Panc1 (cell line): ENCODE results near the gene FKBP2.

Experiments
- CTCF ChIP-seq: fragments of 450-650 bp; IDR thresholded peaks from 2 replicates; pipeline ENCODE4 v1.5.1; 2017; ENCODE audit warnings: mild to moderate bottlenecking
- POLR2AphosphoS5 ChIP-seq: IDR thresholded peaks from 2 replicates; pipeline ENCODE4 v1.6.1; 2012; ENCODE audit warnings: mild to moderate bottlenecking, low read depth, low read length, moderate library complexity
- REST ChIP-seq, 2 experiments: IDR thresholded peaks; 2 replicates each; pipeline ENCODE4 v1.6.1; 2011 to 2012; ENCODE audit warnings: low read depth in 2 of 2, control low read depth in 1 of 2, low read length in 1 of 2, mild to moderate bottlenecking in 1 of 2, moderate library complexity in 1 of 2; ENCODE audit not compliant: insufficient read depth in 1 of 2
- SIN3A ChIP-seq: IDR thresholded peaks from 2 replicates; pipeline ENCODE4 v1.6.1; 2012; ENCODE audit warnings: low read depth, mild to moderate bottlenecking, low read length, moderate library complexity, borderline replicate concordance; ENCODE audit not compliant: insufficient read depth

DNA sequence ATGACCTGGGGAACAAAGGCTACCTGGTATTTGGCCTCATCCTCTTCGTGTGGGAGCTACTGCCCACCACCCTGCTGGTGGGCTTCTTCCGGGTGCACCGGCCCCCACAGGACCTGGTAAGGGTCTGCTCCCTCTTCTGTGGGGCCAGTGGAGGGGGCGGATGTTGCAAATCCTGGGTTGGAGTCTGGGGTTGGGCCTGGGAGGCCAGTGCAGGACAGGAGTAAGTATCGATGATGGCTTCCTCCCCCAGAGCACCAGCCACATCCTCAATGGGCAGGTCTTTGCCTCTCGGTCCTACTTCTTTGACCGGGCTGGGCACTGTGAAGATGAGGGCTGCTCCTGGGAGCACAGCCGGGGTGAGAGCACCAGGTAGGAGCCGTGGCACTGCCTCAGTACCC is 47.5 kb downstream of the FKBP2 start:
- TF ChIP-seq CTCF (no peak), POLR2AphosphoS5 (no peak), REST (IDR thresholded peaks at IDR 0.05; ENCODE audit: insufficient read depth in 1 of 2, low read depth in 2 of 2, low read length in 1 of 2) (no peak), SIN3A (no peak)
